ENCODE results near the gene CAMK2N2.

CAMK2N2 gene

GRCh38 chr3:184241141-184241446, 20.3 kb downstream of the CAMK2N2 start:
- DNase-seq (ENCODE audit: low spot score): no peak
- no peak for TF ChIP-seq CTCF (IDR thresholded peaks at IDR 0.05; ENCODE audit: extremely low read depth, insufficient read depth, missing control alignments)
- in situ Hi-C loops (cut with MboI; ENCODE audit: low pct_unique_long_range_greater_than_20kb, low sequenced_read_pairs, unreplicated experiment): loop anchor here (25.0 kb wide), 1 partner anchor 354 kb away; the partner anchor contains the start of gene PARL

GRCh38 chr3:184240384-184241140, 20.8 kb downstream of the CAMK2N2 start:
- no peak for TF ChIP-seq CTCF (IDR thresholded peaks at IDR 0.05; ENCODE audit: extremely low read depth, insufficient read depth, missing control alignments)
- no peak for DNase-seq (ENCODE audit: low spot score)
- in situ Hi-C loops (cut with MboI; ENCODE audit: low pct_unique_long_range_greater_than_20kb, low sequenced_read_pairs, unreplicated experiment): loop anchor here (25.0 kb wide), 1 partner anchor 353 kb away; the partner anchor contains the start of gene PARL

GRCh38 chr3:184239708-184240107, 21.6 kb downstream of the CAMK2N2 start:
- no peak for TF ChIP-seq CTCF (IDR thresholded peaks at IDR 0.05; ENCODE audit: extremely low read depth, insufficient read depth, missing control alignments)
- no peak for DNase-seq (ENCODE audit: low spot score)
- in situ Hi-C loops (cut with MboI; ENCODE audit: low pct_unique_long_range_greater_than_20kb, low sequenced_read_pairs, unreplicated experiment): loop anchor here (25.0 kb wide), 1 partner anchor 352 kb away; the partner anchor contains the start of gene PARL

GRCh38 chr3:184239221-184239620, 22.1 kb downstream of the CAMK2N2 start:
- no peak for TF ChIP-seq CTCF (IDR thresholded peaks at IDR 0.05; ENCODE audit: extremely low read depth, insufficient read depth, missing control alignments)
- in situ Hi-C loops (cut with MboI; ENCODE audit: low pct_unique_long_range_greater_than_20kb, low sequenced_read_pairs, unreplicated experiment): loop anchor here (25.0 kb wide), 1 partner anchor 352 kb away; the partner anchor contains the start of gene PARL
- DNase-seq (ENCODE audit: low spot score): no peak

- no peak for TF ChIP-seq CTCF (IDR thresholded peaks at IDR 0.05; ENCODE audit: extremely low read depth, insufficient read depth, missing control alignments)
- in situ Hi-C loops (cut with MboI; ENCODE audit: low pct_unique_long_range_greater_than_20kb, low sequenced_read_pairs, unreplicated experiment): loop anchor here (25.0 kb wide), 1 partner anchor 351 kb away; the partner anchor contains the start of gene PARL
- DNase-seq (ENCODE audit: low spot score): no peak
Observed at GRCh38 chr3:184238246-184238818, 23.0 kb downstream of the CAMK2N2 start.

- in situ Hi-C loops (cut with MboI; ENCODE audit: low pct_unique_long_range_greater_than_20kb, low sequenced_read_pairs, unreplicated experiment): loop anchor here (25.0 kb wide), 1 partner anchor 351 kb away; the partner anchor contains the start of gene PARL
- TF ChIP-seq CTCF (IDR thresholded peaks at IDR 0.05; ENCODE audit: extremely low read depth, insufficient read depth, missing control alignments): no peak
- DNase-seq (ENCODE audit: low spot score): no peak
Observed at GRCh38 chr3:184237807-184238206, 23.5 kb downstream of the CAMK2N2 start.

Data from GM13977 (cell line).